ENCODE measurements around the gene CHRDL2. TPM values are rescaled to one million over a fixed set of nuclear protein-coding genes. Genes with fewer than 3 reads are reported as not detected.

The CHRDL2 gene
- total RNA-seq, 4 donors from 2014 or later = 2.2 to 20.9 (median 4.0) TPM

- in situ Hi-C loops (cut with MboI; ENCODE audit: low pct_ligation_motif_present in 1 of 4, low pct_unique_long_range_greater_than_20kb in 1 of 4, low sequenced_read_pairs in 3 of 4) = no loop called here
- H3K27ac ChIP-seq = peak overlapping the region; percentile 13 to 78 (median 34)
Measured at GRCh38 chr11:74648894-74649293, 82.3 kb downstream of the CHRDL2 start.

GRCh38 chr11:74647831-74648230, 83.4 kb downstream of the CHRDL2 start:
- in situ Hi-C loops (cut with MboI; ENCODE audit: low pct_ligation_motif_present in 1 of 4, low pct_unique_long_range_greater_than_20kb in 1 of 4, low sequenced_read_pairs in 3 of 4) = no loop called here
- intact Hi-C loops (cut with DNase I; ENCODE audit: low total_unique reads) = no loop called here
- peak overlapping the region; percentile 13 to 78 (median 18) for H3K27ac ChIP-seq

More at GRCh38 chr11:74648894-74649293, 82.3 kb downstream of the CHRDL2 start:
- H3K4me3 ChIP-seq = no peak overlapping the region
- TF ChIP-seq POLR2AphosphoS5 (IDR thresholded peaks at IDR 0.05) (no peak), POLR2A (IDR thresholded peaks at IDR 0.05) (no peak), EP300 (IDR thresholded peaks at IDR 0.05; ENCODE audit: low read depth) (no peak), CTCF (IDR thresholded peaks at IDR 0.05) (no peak)
- H3K36me3 ChIP-seq = no peaks in the 10 kb centered on the region
- no peaks in the 10 kb centered on the region for H3K9me3 ChIP-seq
- WGBS, 2 donors (ENCODE audit: low coverage in 1 of 2) = 96 to 97% methylated on average over 4 of the region's 4 CpGs
- no peak for DNase-seq
- intact Hi-C loops (cut with DNase I; ENCODE audit: low total_unique reads) = no loop called here
- H3K27me3 ChIP-seq = no peaks in the 10 kb centered on the region
- H3K4me1 ChIP-seq = peaks cover 0 to 19% (median 9%) of the 10 kb centered on the region in 4 donors

GRCh38 chr11:74647404-74647803, 83.8 kb downstream of the CHRDL2 start:
- Histone ChIP-seq H3K27me3 (no peaks in the 10 kb centered on the region), H3K9me3 (no peaks in the 10 kb centered on the region), H3K27ac (peak overlapping the region in 3 of 4 donors; percentile 67 to 78 (median 78)), H3K4me1 (peaks cover 0 to 19% (median 9%) of the 10 kb centered on the region in 4 donors), H3K4me3 (no peak overlapping the region), H3K36me3 (peaks cover 0 to 1% (median 0%) of the 10 kb centered on the region in 4 donors)
- TF ChIP-seq CTCF (IDR thresholded peaks at IDR 0.05) (no peak), EP300 (IDR thresholded peaks at IDR 0.05; ENCODE audit: low read depth) (no peak), POLR2A (IDR thresholded peaks at IDR 0.05) (no peak), POLR2AphosphoS5 (IDR thresholded peaks at IDR 0.05) (no peak)
- in situ Hi-C loops (cut with MboI; ENCODE audit: low pct_ligation_motif_present in 1 of 4, low pct_unique_long_range_greater_than_20kb in 1 of 4, low sequenced_read_pairs in 3 of 4) = no loop called here
- no peak for DNase-seq
- intact Hi-C loops (cut with DNase I; ENCODE audit: low total_unique reads) = no loop called here

More at GRCh38 chr11:74647831-74648230, 83.4 kb downstream of the CHRDL2 start:
- H3K4me1 ChIP-seq = peaks cover 0 to 19% (median 9%) of the 10 kb centered on the region in 4 donors
- no peak overlapping the region for H3K4me3 ChIP-seq
- no peaks in the 10 kb centered on the region for H3K27me3 ChIP-seq
- WGBS, 2 donors (ENCODE audit: low coverage in 1 of 2) = 72 to 82% methylated on average over 3 of the region's 3 CpGs
- H3K36me3 ChIP-seq = no peaks in the 10 kb centered on the region
- no peak for TF ChIP-seq POLR2AphosphoS5 (IDR thresholded peaks at IDR 0.05)
- no peak for TF ChIP-seq POLR2A (IDR thresholded peaks at IDR 0.05)
- TF ChIP-seq CTCF (IDR thresholded peaks at IDR 0.05) = no peak
- no peak for TF ChIP-seq EP300 (IDR thresholded peaks at IDR 0.05; ENCODE audit: low read depth)
- DNase-seq = no peak
- no peaks in the 10 kb centered on the region for H3K9me3 ChIP-seq

- in situ Hi-C loops (cut with MboI; ENCODE audit: low pct_ligation_motif_present in 1 of 4, low pct_unique_long_range_greater_than_20kb in 1 of 4, low sequenced_read_pairs in 3 of 4) (no loop called here), intact Hi-C loops (cut with DNase I; ENCODE audit: low total_unique reads) (no loop called here)
- H3K4me3 ChIP-seq = no peak overlapping the region
Measured at GRCh38 chr11:74646954-74647353, 84.3 kb downstream of the CHRDL2 start.

More at GRCh38 chr11:74646954-74647353, 84.3 kb downstream of the CHRDL2 start:
- DNase-seq = no peak
- no peak for TF ChIP-seq CTCF (IDR thresholded peaks at IDR 0.05)
- TF ChIP-seq EP300 (IDR thresholded peaks at IDR 0.05; ENCODE audit: low read depth) = no peak
- no peak for TF ChIP-seq POLR2AphosphoS5 (IDR thresholded peaks at IDR 0.05)
- no peak for TF ChIP-seq POLR2A (IDR thresholded peaks at IDR 0.05)
- Histone ChIP-seq H3K27me3 (no peaks in the 10 kb centered on the region), H3K9me3 (no peaks in the 10 kb centered on the region), H3K27ac (peak overlapping the region; percentile 67 to 78 (median 76)), H3K4me1 (peaks cover 0 to 19% (median 9%) of the 10 kb centered on the region in 4 donors), H3K36me3 (peaks cover 0 to 6% (median 0%) of the 10 kb centered on the region in 4 donors)
- WGBS, 2 donors (ENCODE audit: low coverage in 1 of 2) = 94 to 97% methylated on average over 6 to 7 of the region's 7 CpGs

Small RNAs within 50 kb of the gene (small RNA-seq; reads per million reads assigned to genes)
- gene MIR4696 (0 to 0.14 (median 0) reads per million in 4 donors), gene RANP3 (0 reads per million in 4 donors), gene RN7SKP297 (0 reads per million in 4 donors)

Other genes starting within 250 kb of the CHRDL2 start
- gene LIPT2, start 237.7 kb downstream of the CHRDL2 start, total RNA-seq = 10 to 100 TPM in 1 of 4 donors, 1 to 10 TPM in 3; 4.1 to 11.6 (median 5.8) TPM
- gene POLD3, start 138.8 kb downstream of the CHRDL2 start, total RNA-seq = 10 to 100 TPM in 3 of 4 donors, 1 to 10 TPM in 1; 7.4 to 29.4 (median 20.6) TPM
- 10 to 100 TPM; 15.1 to 22.4 (median 16.6) TPM for gene RNF169, start 17.4 kb upstream of the CHRDL2 start, total RNA-seq
- 10 to 100 TPM in 3 of 4 donors, 1 to 10 TPM in 1; 5.7 to 61.0 (median 17.2) TPM for gene XRRA1, start 217.7 kb upstream of the CHRDL2 start, total RNA-seq
- 10 to 100 TPM in 3 of 4 donors, 1 to 10 TPM in 1; 6.4 to 59.9 (median 21.0) TPM for gene SPCS2, start 217.8 kb upstream of the CHRDL2 start, total RNA-seq